ENCODE data around the gene PDSS2.

PDSS2 gene

GRCh38 chr6:107267006-107267405 is 192.4 kb downstream of the PDSS2 start:
- Histone ChIP-seq H3K27me3 (ENCODE audit: control insufficient read depth, insufficient read depth, low read length) (no peaks in the 10 kb centered on the region), H3K36me3 (ENCODE audit: control insufficient read depth, insufficient read depth, low read length) (no peaks in the 10 kb centered on the region), H3K4me1 (ENCODE audit: control insufficient read depth, insufficient read depth, low read length) (no peaks in the 10 kb centered on the region), H3K9ac (ENCODE audit: low read length) (no peak overlapping the region), H3K9me3 (ENCODE audit: control insufficient read depth, low read length) (no peaks in the 10 kb centered on the region), H3K4me3 (ENCODE audit: low read length) (no peak overlapping the region)

- Histone ChIP-seq H3K36me3 (ENCODE audit: control insufficient read depth, insufficient read depth, low read length) (no peaks in the 10 kb centered on the region), H3K4me1 (ENCODE audit: control insufficient read depth, insufficient read depth, low read length) (no peaks in the 10 kb centered on the region), H3K9me3 (ENCODE audit: control insufficient read depth, low read length) (no peaks in the 10 kb centered on the region), H3K9ac (ENCODE audit: low read length) (no peak overlapping the region), H3K27me3 (ENCODE audit: control insufficient read depth, insufficient read depth, low read length) (no peaks in the 10 kb centered on the region), H3K4me3 (ENCODE audit: low read length) (no peak overlapping the region)
Observed at GRCh38 chr6:107266563-107266962, 192.8 kb downstream of the PDSS2 start.

GRCh38 chr6:107264357-107264840 is 195.0 kb downstream of the PDSS2 start:
- H3K4me1 ChIP-seq (ENCODE audit: control insufficient read depth, insufficient read depth, low read length) = no peaks in the 10 kb centered on the region
- no peaks in the 10 kb centered on the region for H3K36me3 ChIP-seq (ENCODE audit: control insufficient read depth, insufficient read depth, low read length)
- no peak overlapping the region for H3K4me3 ChIP-seq (ENCODE audit: low read length)
- no peak overlapping the region for H3K9ac ChIP-seq (ENCODE audit: low read length)
- H3K27me3 ChIP-seq (ENCODE audit: control insufficient read depth, insufficient read depth, low read length) = no peaks in the 10 kb centered on the region
- no peaks in the 10 kb centered on the region for H3K9me3 ChIP-seq (ENCODE audit: control insufficient read depth, low read length)

- Histone ChIP-seq H3K4me3 (ENCODE audit: low read length) (no peak overlapping the region), H3K36me3 (ENCODE audit: control insufficient read depth, insufficient read depth, low read length) (no peaks in the 10 kb centered on the region), H3K9ac (ENCODE audit: low read length) (no peak overlapping the region), H3K4me1 (ENCODE audit: control insufficient read depth, insufficient read depth, low read length) (no peaks in the 10 kb centered on the region), H3K9me3 (ENCODE audit: control insufficient read depth, low read length) (no peaks in the 10 kb centered on the region), H3K27me3 (ENCODE audit: control insufficient read depth, insufficient read depth, low read length) (no peaks in the 10 kb centered on the region)
Observed at GRCh38 chr6:107259951-107260350, 199.4 kb downstream of the PDSS2 start.

- no peak overlapping the region for H3K9ac ChIP-seq (ENCODE audit: low read length)
- H3K27me3 ChIP-seq (ENCODE audit: control insufficient read depth, insufficient read depth, low read length) = no peaks in the 10 kb centered on the region
- no peaks in the 10 kb centered on the region for H3K9me3 ChIP-seq (ENCODE audit: control insufficient read depth, low read length)
- H3K4me1 ChIP-seq (ENCODE audit: control insufficient read depth, insufficient read depth, low read length) = no peaks in the 10 kb centered on the region
- H3K4me3 ChIP-seq (ENCODE audit: low read length) = no peak overlapping the region
- H3K36me3 ChIP-seq (ENCODE audit: control insufficient read depth, insufficient read depth, low read length) = no peaks in the 10 kb centered on the region
Observed at GRCh38 chr6:107248147-107248546, 211.2 kb downstream of the PDSS2 start.

- H3K36me3 ChIP-seq (ENCODE audit: control insufficient read depth, insufficient read depth, low read length) = no peaks in the 10 kb centered on the region
- no peaks in the 10 kb centered on the region for H3K9me3 ChIP-seq (ENCODE audit: control insufficient read depth, low read length)
- no peak overlapping the region for H3K9ac ChIP-seq (ENCODE audit: low read length)
- H3K27me3 ChIP-seq (ENCODE audit: control insufficient read depth, insufficient read depth, low read length) = no peaks in the 10 kb centered on the region
- no peaks in the 10 kb centered on the region for H3K4me1 ChIP-seq (ENCODE audit: control insufficient read depth, insufficient read depth, low read length)
- no peak overlapping the region for H3K4me3 ChIP-seq (ENCODE audit: low read length)
Observed at GRCh38 chr6:107246972-107247615, 212.3 kb downstream of the PDSS2 start.

- Histone ChIP-seq H3K9ac (ENCODE audit: low read length) (no peak overlapping the region), H3K36me3 (ENCODE audit: control insufficient read depth, insufficient read depth, low read length) (no peaks in the 10 kb centered on the region), H3K27me3 (ENCODE audit: control insufficient read depth, insufficient read depth, low read length) (no peaks in the 10 kb centered on the region), H3K4me1 (ENCODE audit: control insufficient read depth, insufficient read depth, low read length) (no peaks in the 10 kb centered on the region), H3K4me3 (ENCODE audit: low read length) (no peak overlapping the region), H3K9me3 (ENCODE audit: control insufficient read depth, low read length) (no peaks in the 10 kb centered on the region)
Observed at GRCh38 chr6:107246249-107246971, 213.0 kb downstream of the PDSS2 start.

GRCh38 chr6:107244742-107245480 is 214.5 kb downstream of the PDSS2 start:
- no peak overlapping the region for H3K9ac ChIP-seq (ENCODE audit: low read length)
- H3K36me3 ChIP-seq (ENCODE audit: control insufficient read depth, insufficient read depth, low read length) = no peaks in the 10 kb centered on the region
- H3K4me3 ChIP-seq (ENCODE audit: low read length) = no peak overlapping the region
- H3K4me1 ChIP-seq (ENCODE audit: control insufficient read depth, insufficient read depth, low read length) = no peaks in the 10 kb centered on the region
- H3K27me3 ChIP-seq (ENCODE audit: control insufficient read depth, insufficient read depth, low read length) = no peaks in the 10 kb centered on the region
- no peaks in the 10 kb centered on the region for H3K9me3 ChIP-seq (ENCODE audit: control insufficient read depth, low read length)

- Histone ChIP-seq H3K27me3 (ENCODE audit: control insufficient read depth, insufficient read depth, low read length) (no peaks in the 10 kb centered on the region), H3K4me1 (ENCODE audit: control insufficient read depth, insufficient read depth, low read length) (no peaks in the 10 kb centered on the region), H3K9ac (ENCODE audit: low read length) (no peak overlapping the region), H3K36me3 (ENCODE audit: control insufficient read depth, insufficient read depth, low read length) (no peaks in the 10 kb centered on the region), H3K9me3 (ENCODE audit: control insufficient read depth, low read length) (no peaks in the 10 kb centered on the region), H3K4me3 (ENCODE audit: low read length) (no peak overlapping the region)
Observed at GRCh38 chr6:107244082-107244741, 215.2 kb downstream of the PDSS2 start.

GRCh38 chr6:107243471-107243870 is 215.9 kb downstream of the PDSS2 start:
- H3K27me3 ChIP-seq (ENCODE audit: control insufficient read depth, insufficient read depth, low read length) = no peaks in the 10 kb centered on the region
- H3K36me3 ChIP-seq (ENCODE audit: control insufficient read depth, insufficient read depth, low read length) = no peaks in the 10 kb centered on the region
- H3K4me3 ChIP-seq (ENCODE audit: low read length) = no peak overlapping the region
- H3K4me1 ChIP-seq (ENCODE audit: control insufficient read depth, insufficient read depth, low read length) = no peaks in the 10 kb centered on the region
- H3K9ac ChIP-seq (ENCODE audit: low read length) = no peak overlapping the region
- no peaks in the 10 kb centered on the region for H3K9me3 ChIP-seq (ENCODE audit: control insufficient read depth, low read length)

GRCh38 chr6:107237992-107238660 is 221.2 kb downstream of the PDSS2 start:
- Histone ChIP-seq H3K27me3 (ENCODE audit: control insufficient read depth, insufficient read depth, low read length) (no peaks in the 10 kb centered on the region), H3K36me3 (ENCODE audit: control insufficient read depth, insufficient read depth, low read length) (no peaks in the 10 kb centered on the region), H3K4me1 (ENCODE audit: control insufficient read depth, insufficient read depth, low read length) (no peaks in the 10 kb centered on the region), H3K9me3 (ENCODE audit: control insufficient read depth, low read length) (no peaks in the 10 kb centered on the region), H3K4me3 (ENCODE audit: low read length) (no peak overlapping the region), H3K9ac (ENCODE audit: low read length) (no peak overlapping the region)
